ENCODE measurements around the gene ANKRD55.

GRCh38 chr5:56111404-56111781, 121.7 kb downstream of the ANKRD55 start:
- TF ChIP-seq CTCF (IDR thresholded peaks at IDR 0.05) = no peak
- no peak for TF ChIP-seq POLR2A (IDR thresholded peaks at IDR 0.05)

All from heart left ventricle (tissue), 13 donors.